Lower leg skin (tissue), 4 donors: Measurements from ENCODE around the gene C20orf96. TPM values are rescaled to one million over a fixed set of nuclear protein-coding genes. Genes with fewer than 3 reads are reported as not detected.

Experiments used
- DNase-seq, 2 donors: peaks; one replicate each; pipeline ENCODE4 v3.0.0-alpha.2; 2019; ENCODE audit warnings: low spot score in 2 of 2
- H3K4me3 ChIP-seq: fragments of 200-600 bp; sonication (generic); 2 replicates; pipeline ENCODE4 v1.5.1; 2017; ENCODE audit warnings: mild to moderate bottlenecking, low read depth; ENCODE audit not compliant: poor library complexity, severe bottlenecking
- POLR2A ChIP-seq, 2 donors: fragments of 450-650 bp; IDR thresholded peaks; one replicate each; pipeline ENCODE4 v1.6.1; 2016 to 2017; ENCODE audit warnings: antibody characterized with exemption in 2 of 2, mild to moderate bottlenecking in 1 of 2, moderate library complexity in 1 of 2
- WGBS, 2 donors: methylation state at CpG; one replicate each; pipeline ENCODE4 v1.1.5; 2018; 5-methylcytosine and 5-hydroxymethylcytosine counted together
- intact Hi-C: fragments of 100-400 bp; cut with DNase I; formaldehyde crosslinking; loops from one replicate; pipeline ENCODE4 v1.15.0; 2023; ENCODE audit warnings: low total_unique reads
- total RNA-seq, 4 donors: library from RNA; depleted of rRNA; stranded (reverse); fragments of >200 nt; gene quantifications; one replicate each; pipeline ENCODE4 v1.1.0, GENCODE V29; 2016
- TF ChIP-seq, protein P1 (sequence below), 3 donors: fragments of 450-650 bp; IDR thresholded peaks; one replicate each; pipeline ENCODE4 v1.5.1; 2016; ENCODE audit warnings: antibody characterized with exemption in 3 of 3, mild to moderate bottlenecking in 3 of 3, moderate library complexity in 2 of 3

C20orf96 gene
- total RNA-seq, 4 donors from 2014 or later = 0.36 to 0.59 (median 0.52) TPM; not detected in 1

DNA sequence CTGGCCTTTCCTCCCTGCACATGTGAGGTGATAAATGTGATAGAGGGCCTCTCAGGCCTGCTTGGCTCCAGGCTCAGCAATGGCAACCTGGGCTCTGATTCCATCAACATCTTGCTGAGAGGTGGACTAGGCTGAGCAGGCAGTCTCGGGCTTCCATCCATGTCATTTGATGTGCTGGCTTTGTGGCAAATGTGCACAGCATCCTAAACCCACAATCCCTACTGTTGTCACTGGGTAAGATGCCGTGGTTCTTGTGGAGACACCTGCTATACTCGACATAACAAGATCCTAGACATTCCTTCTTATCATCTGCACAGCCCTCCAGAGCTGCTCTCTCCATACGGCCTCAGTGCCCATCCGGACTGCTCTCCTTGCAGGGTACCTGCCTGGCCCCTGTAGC lies 4.1 kb upstream of the C20orf96 start:
- no peak for TF ChIP-seq POLR2A (IDR thresholded peaks at IDR 0.05)
- TF ChIP-seq, protein P1, sequence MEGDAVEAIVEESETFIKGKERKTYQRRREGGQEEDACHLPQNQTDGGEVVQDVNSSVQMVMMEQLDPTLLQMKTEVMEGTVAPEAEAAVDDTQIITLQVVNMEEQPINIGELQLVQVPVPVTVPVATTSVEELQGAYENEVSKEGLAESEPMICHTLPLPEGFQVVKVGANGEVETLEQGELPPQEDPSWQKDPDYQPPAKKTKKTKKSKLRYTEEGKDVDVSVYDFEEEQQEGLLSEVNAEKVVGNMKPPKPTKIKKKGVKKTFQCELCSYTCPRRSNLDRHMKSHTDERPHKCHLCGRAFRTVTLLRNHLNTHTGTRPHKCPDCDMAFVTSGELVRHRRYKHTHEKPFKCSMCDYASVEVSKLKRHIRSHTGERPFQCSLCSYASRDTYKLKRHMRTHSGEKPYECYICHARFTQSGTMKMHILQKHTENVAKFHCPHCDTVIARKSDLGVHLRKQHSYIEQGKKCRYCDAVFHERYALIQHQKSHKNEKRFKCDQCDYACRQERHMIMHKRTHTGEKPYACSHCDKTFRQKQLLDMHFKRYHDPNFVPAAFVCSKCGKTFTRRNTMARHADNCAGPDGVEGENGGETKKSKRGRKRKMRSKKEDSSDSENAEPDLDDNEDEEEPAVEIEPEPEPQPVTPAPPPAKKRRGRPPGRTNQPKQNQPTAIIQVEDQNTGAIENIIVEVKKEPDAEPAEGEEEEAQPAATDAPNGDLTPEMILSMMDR (IDR thresholded peaks at IDR 0.05) = no peak
- 91 to 96% methylated on average over 5 of the region's 5 CpGs for WGBS, 2 donors
- intact Hi-C loops = no loop called here
- DNase-seq = no peak
- no peak overlapping the region for H3K4me3 ChIP-seq

DNA sequence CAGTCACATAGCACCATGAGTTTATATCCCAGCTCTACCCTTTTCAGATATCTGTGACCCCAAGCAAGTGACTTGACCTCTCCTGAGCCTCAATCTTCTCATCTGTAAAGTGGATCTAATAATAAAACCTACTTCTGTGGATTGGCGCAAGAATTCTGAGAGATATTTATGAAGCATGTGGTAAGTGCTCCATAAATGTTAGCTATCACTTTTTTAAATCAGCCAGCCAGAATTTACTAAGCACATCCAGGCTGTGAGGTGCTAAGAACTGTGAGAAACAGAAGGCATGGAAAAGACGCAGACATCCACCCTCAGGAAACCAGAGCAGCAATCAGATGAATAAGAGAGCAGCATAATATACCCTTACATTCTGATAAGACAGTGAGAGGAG lies 862 bp downstream of the C20orf96 start:
- TF ChIP-seq POLR2A (IDR thresholded peaks at IDR 0.05) = no peak
- TF ChIP-seq, protein P1 (IDR thresholded peaks at IDR 0.05) = no peak
- intact Hi-C loops = no loop called here
- H3K4me3 ChIP-seq = peak overlapping the region; percentile 42
- 42 to 51% methylated on average over 2 of the region's 2 CpGs for WGBS, 2 donors
- no peak for DNase-seq

DNA sequence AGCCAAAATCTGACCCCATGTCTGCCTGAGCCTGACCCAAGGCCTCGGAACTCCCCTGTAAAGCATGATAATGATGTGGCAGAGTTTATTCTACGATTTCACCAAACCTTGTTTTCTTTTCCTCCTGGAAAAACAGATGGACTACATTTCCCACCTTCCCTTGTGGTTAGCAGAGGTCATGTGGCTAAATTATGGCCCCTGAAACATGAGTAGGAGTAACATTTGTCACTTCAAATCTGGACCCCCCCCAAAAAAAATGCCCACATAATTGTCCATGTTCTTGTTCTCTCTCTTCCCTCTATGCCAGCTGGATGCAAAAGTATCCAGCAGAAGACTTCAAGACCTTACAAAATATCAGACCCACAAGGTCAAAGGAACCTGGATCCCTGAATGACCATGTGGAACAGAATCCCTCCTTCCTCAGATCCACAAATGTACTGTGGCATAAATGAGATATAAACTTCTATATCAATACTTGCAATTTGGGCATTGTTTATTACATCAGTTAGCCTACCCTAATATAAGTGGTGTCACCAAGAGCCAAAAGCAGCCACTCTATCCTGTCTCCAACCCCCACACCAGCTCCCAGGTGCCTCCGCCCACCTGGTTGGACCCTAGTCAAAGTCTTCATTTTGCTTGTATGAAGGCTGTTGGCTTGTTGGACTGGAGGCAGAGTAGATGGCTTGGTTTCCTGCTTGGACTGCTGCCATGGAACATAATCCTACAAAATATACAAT lies 1.4 kb downstream of the C20orf96 start:
- 93 to 97% methylated on average over 3 of the region's 3 CpGs for WGBS, 2 donors
- no peak for DNase-seq
- intact Hi-C loops = no loop called here
- no peak for TF ChIP-seq POLR2A (IDR thresholded peaks at IDR 0.05)
- TF ChIP-seq, protein P1 (IDR thresholded peaks at IDR 0.05) = no peak
- no peak overlapping the region for H3K4me3 ChIP-seq

DNA sequence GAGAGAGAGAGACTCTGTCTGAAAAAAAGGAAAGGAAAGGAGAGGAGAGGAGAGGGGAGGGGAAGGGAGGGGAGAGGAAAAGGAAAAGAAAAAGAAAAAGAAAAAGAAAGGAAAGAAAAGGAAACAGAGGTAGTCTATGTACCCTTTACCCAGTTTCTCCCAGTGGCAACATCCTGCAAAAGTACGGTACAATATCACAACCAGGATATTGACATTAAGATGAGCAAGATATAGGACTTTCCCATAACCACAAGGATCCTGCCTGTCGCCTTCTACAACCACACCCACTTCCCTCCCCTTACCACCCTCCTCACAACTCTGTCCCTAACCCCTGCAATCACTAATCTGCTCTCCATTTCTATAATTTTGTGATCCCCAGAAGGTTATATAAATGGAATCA lies 4.0 kb downstream of the C20orf96 start:
- DNase-seq = no peak
- WGBS, 2 donors = 72% methylated on average over 2 of the region's 2 CpGs
- no peak overlapping the region for H3K4me3 ChIP-seq
- TF ChIP-seq, protein P1 (IDR thresholded peaks at IDR 0.05) = no peak
- no peak for TF ChIP-seq POLR2A (IDR thresholded peaks at IDR 0.05)
- intact Hi-C loops = no loop called here

DNA sequence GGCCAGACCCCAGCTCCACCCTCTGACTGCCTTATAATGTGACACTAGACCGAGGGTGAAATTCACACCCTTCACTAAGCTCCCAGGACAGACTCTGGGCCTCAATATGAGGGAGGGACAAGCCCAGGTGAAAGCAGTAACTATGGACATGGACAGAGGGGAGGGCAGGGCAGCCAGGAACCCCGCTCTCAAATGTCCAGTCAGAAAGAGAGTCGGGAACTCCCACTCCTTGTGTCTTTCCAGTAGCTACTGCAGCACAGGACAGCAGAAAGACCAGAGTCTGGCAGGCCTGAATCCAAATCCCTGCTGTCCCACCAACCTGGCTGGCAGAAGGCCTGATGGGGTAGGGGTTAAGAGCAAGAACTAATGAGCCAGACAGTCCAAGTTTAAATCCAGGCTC lies 6.4 kb downstream of the C20orf96 start:
- TF ChIP-seq, protein P1 (IDR thresholded peaks at IDR 0.05) = no peak
- TF ChIP-seq POLR2A (IDR thresholded peaks at IDR 0.05) = no peak
- no peak overlapping the region for H3K4me3 ChIP-seq
- intact Hi-C loops = no loop called here
- WGBS, 2 donors = 86 to 87% methylated on average over 3 of the region's 3 CpGs
- no peak for DNase-seq
